NCI-H1694 (cell line): ENCODE measurements around the gene LSMEM2.
A peak's percentile ranks its signal among the peaks of the same experiment; 100 is the strongest.
"Not testable (repeated sequence)": the region's sequence is repeated elsewhere in the genome, so short reads cannot be mapped to it uniquely, and the experiment has no call there.

Experiments used
- DNase-seq: peaks from one replicate; lab custom pipeline; 2025; lab: John Stamatoyannopoulos, UW

The LSMEM2 gene

DNA sequence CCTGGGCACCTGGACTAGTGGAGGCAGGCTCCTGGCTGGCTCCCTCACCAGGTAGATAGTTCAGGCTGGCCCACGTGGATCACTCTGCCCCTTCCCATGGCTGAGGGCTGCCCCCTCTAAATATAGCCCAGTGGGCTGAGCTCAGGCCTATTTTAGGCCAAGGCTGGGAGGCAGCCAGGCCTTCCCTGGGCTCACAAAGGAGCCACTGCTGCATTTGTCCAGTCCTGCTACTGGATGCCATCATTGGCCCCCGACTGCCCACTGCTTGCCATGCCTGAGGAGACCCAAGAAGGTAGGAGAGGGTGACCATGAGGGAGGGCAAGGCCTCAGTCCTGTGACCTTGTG lies at the start of gene LSMEM2:
Gene LSMEM2, plus strand, starts transcription at position 208 of the 345 bp plus-strand sequence. Its CDS starts 27 bp downstream, at position 235.
- no peak for DNase-seq

DNA sequence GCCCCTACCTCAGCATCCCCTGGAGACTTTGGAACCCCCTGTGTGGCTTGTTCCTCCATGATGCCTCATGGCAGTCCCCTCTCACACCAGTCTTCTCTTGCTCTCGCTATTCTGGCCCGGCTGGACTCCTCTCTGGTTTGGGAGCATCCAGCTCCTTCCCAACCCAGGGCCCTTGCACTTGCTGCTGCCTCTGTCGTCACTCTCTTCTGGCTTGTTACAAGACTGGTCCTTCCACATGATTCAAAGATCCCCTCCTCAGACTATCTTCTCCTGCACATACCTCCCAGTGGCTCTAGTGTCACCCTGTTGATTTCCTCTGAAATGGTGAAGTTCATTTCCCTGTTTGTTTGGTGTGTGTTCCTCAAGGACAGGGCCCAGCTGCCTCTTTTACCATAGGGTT lies 49.4 kb upstream of the LSMEM2 start:
- DNase-seq: no peak

DNA sequence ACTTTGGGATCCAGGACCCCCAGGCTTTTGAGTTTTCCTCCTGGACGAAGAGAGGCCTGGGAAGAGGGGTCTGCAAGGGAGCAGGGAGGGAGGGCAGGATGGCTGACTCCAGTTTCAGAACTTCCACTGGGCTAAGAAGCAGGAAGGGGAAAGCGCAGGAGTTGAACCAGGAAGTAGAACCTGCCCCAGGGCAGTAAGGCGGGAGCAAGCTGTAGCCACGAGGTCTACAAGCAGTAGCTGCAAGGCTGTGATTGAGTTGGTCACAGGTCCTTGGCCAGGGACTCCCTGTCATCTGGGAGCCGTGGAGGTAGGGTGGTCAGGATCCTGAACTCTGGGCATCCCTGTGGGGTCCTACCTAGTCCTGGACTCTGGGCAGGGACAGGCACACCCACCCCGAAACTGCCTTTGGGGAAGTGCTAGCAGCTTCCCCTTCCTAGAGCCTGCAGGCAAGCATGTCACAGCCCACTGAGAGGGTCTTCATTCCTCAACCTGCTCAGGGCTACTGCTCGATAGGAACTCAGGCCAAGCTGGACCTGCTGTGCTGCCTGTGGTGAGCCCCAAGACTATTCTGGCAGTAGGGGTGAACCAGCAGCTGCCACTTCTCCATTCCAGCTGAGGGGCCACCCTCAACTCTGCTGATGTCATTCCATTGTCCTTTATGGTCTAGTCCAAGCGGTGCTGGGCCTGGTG lies 48.6 kb upstream of the LSMEM2 start:
- DNase-seq: no peak

DNA sequence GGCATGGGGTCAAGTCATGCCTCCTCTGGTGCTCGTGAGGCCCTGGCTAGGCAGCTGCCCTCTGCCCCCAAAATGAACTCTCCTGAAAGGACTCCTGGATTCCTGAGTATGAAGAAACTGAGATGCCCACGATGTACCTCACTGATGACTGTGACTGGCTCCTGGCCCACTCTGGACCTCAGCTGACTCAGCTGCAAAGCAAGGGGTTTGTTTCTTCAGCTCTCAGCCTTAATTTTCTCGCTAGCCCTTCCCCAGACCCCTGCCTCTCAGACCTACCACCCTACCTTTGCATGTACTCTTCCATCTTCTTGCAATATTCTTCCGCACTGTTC lies 48.1 kb upstream of the LSMEM2 start:
- DNase-seq: no peak

DNA sequence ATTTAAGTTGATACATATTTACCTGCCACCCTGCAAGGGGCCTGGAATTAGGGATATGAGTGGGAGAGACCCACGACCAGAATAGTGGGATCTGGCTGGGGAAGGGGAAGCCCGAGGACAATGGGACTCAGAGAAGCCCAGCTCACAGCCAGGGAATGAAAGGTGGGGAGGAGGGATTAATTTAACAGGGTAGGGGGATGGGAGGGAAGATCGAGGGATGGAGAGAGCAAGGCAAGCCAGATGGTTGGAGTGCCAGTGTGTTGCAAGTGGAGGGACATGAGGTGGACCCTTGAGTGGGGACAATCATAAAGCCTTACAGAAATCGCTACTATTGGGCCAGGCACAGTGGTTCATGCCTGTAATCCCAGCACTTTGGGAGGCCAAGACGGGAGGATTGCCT lies 47.3 kb upstream of the LSMEM2 start:
- DNase-seq: no peak

DNA sequence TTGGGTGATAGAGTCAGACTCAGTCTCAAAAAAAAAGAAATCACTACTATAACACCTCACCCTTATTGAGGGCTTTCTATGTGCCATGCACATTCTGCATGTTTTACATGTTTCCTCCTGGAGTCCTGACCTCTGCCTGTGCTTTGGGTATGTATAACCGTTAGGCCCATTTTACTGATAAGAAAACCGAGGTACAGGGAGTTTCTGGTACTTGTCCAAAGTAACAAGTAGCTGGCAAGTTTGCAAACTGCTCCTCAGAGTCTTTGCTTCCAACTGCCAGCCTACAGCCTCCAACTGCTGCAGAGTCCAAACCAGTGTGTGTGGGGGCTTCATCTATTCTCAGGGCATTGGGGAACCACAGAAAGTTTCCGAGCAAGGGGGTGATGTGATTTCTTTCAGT lies 46.6 kb upstream of the LSMEM2 start:
- DNase-seq: no peak

DNA sequence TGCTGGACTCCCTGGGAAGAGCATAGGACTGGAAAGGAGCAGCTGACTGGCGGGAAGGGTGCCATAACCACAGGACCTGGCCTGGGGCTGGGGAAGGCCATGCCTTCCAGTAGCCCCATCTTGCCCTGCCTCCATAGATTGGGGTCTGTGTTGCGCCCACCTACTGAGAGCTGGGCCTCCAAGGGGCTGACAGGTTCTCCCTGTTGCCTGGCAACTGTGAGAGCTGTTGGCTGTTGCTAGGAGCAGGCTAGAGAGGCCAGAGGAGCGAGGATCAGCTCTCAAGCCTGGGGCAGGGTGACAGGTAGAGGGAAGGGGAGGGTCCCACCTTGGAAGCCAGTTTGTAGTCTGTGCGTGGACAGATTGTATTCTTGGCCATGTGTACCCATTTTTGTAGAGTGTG lies 45.7 kb upstream of the LSMEM2 start:
- DNase-seq: no peak

DNA sequence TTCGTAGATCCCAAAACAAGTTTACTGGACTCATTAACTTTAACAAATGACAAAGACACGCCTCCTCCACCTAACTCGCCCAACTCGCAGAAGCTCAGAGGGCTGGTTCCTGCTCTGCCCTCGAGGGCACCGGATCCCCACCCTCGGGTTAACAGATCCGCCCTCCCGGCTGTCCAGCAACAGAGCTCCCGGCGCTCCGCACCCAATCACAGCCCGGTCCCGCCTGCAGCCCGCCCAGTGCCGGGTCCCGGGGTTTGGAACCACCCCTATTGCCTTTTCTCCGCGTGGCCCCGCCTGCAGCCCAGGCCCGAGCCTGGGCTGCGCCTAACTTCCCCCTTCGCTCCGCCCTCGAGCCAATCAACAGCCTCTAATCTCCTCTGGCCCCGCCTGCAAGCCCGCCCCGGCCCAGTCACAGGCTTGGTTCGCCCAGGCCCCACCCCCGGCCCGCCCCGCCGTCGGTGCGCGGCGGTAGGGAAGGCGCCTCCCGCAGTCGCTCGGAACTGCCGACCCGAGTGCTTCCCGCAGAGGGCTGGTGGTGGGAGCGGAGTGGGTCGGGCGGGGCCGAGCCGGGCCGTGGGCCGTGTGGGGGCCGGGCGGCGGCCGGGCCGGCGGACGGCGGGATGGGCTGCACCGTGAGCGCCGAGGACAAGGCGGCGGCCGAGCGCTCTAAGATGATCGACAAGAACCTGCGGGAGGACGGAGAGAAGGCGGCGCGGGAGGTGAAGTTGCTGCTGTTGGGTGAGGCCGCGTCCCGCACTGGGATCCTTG lies 43.0 kb upstream of the LSMEM2 start, which contains the start of gene GNAI2:
Gene GNAI2, plus strand, starts transcription at position 489 of the 768 bp plus-strand sequence. Its CDS starts 132 bp downstream, at position 621.
- peak; percentile 63 for DNase-seq

DNA sequence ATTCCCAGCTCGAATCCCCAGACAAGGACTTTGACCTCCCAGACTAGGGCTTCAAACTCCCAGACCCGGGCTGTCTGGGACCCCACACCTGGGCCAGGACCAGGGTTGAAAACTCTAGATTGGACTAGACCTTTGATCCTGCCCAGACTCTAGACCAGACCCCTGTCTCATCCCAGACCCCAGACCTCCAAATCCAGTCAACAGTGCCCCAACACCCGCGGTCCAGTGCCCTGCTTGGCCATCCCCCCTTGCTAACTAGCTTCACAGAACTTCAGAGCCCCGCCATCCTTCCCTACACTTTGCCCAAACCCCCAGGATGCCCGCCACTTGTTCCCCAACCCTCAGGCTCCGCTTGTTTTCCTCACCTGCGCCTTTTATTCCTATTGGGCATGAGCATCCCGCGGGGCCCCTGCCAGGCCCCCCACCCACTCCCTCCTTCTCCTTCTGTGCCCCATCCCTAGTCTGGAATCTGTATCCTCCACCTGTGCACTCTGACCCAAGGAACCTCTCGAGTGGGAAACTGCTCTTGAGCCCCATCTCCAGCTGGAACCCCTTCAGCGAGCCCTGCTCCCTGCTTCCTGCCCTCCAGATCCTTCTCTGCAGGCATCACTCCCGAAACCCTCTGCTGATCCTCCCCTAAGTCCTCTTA lies 42.3 kb upstream of the LSMEM2 start:
- no peak for DNase-seq

DNA sequence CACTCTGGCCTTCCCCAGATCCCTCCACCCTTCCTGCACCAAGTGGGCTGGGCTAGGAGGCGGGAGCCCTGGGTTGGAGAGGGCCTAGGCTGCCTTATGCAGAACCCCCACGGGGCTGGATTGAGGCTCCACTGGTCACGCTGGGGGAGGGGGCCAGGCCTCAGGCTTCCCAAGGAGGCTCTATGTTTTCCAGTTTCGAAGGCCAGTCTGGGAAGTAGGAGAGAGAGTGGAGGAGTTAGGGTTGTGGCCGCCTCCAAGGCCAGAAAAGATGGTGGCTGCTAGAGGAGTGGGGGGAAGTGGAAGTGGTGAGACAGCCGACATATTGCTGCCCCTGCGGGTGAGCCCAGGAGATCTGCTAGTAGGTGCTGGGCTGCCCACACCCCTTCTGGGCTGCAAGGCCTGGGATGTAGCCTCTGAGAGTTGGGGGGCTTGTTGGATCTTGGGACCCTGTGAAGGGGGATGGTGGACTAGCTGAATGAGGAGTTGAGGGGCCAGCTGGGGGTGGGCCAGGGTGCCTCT lies 41.7 kb upstream of the LSMEM2 start:
- DNase-seq: no peak

DNA sequence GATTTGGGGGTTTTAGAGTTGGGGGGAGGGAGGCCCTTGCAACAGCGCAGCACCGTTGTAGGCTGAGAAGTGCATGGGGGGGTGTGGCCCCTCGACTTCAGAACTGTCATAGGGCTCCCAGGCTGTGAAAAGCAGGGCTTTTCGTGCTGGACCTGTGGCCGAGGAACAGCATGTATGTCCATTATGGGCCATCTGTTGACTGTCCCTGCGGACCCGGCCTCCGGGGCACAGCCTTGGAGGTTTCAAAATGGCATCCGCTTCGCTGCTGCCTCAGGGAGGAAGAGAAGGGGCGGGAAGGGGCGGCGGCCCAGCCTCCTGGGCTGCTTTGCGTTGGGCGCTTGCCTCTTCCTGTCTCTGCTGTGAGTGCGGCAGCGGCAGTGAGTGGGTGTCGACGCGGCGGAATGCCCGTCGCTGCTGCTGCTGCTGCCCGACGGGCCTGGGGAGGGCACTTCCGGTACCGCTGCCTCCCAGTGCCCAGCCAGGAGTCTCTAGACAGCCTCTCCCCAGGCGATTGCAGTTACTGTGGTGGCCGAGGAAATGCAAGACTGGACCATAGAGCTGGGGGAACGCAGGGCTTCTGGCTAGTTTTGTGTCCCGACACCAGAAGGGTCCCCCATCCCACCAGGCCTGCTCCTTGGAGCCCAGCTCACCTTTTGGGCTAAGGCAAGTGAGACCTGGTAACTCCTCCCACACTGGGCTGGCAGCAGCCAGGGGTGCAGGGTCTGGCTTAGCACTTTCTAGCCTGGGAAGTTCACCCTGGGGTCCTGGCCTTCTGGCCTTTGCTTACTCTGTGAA lies 40.9 kb upstream of the LSMEM2 start:
- DNase-seq: no peak

DNA sequence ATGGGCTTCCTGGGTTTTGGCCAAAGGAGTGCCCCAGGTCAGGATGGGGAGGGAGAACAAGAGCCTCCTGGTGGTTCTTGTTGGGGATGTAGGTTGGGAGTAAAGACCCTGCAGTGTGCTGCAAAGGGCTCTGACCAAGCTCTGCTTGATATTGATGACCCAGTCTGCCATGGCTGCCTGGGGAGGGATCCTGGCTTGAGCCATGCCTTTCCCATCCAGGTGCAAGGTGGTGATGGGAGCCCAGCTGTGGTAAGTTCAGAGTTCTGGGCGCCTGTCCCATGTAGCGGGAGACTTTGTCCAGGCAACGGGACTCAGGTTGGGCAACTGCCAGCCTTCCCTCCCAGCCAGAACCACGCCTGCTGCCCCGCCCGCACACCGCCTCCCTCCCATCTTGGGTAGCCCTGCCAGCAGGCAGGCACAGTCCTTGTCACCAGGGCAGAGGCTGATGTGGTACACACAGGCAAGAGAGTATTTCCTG lies 40.3 kb upstream of the LSMEM2 start:
- DNase-seq: no peak

DNA sequence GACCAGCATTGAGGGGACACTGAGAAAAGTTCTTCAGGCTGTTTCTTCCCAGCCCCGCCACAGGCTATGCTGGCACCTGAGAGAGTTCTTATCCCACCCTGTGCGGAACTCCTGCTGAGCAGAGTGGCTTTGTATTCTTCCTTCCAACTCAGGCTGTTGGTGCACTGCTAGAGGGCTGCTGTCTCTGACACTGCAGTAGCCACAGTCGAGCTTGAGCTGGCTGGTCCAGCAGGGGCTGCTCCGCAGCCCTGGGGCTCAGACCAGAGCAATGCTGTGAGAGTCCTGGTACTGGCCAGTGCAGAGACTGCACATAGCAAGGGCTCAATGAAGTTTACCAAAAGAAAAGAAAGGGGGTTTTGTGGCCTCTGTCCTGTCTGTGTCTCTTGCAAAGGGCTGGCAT lies 39.2 kb upstream of the LSMEM2 start:
- no peak for DNase-seq

DNA sequence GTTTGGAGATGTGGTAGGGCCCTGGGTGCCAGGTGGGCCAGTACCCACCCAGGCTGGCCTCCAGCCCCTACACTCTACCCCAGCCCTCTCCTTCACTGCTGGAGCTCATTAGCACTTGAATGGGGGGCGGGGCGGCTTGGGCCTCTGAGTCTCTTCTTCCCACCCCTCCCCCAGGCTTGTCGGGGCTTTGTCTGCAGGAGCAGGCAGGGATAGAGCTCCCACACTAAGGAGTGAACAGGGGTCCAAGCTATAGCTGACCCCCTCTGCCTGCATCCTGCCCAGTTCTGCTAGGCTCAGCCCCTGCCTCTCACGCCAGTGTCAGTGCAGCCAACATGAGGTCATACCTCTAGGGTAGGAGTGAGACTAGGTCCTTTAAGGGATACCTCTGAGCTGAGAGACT lies 37.7 kb upstream of the LSMEM2 start:
- no peak for DNase-seq

DNA sequence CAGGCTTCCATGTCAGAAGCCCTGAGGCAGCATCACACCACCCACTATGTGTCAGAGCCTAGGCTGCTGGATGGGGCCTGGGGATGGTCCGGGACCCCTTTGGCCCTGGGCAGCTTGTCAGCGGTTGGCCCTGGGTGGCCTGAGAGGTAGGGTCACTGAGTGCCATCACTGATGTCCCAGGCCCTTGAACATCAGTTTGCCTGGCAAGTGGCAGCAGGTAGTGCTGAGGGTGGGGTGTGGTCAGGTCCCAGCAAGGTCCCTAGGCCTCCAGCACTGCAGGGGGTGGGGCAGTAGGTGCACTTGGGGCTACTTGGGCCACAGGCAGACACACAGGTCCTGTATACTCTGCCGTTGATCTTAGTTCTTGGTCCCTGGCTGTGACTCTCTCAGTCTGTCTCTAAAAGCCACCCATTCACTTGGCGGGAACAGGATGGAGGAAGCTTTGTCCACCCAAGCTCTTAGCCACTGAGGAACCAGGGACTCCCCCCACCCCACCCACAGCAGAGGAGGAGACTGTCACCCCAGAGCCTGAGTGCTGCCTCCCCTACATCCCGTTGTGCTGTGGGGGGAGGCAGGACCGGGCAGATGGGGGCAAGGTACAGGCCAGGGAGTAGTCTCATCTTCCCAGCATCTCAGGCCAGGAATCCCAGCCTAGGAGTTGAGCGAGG lies 37.0 kb upstream of the LSMEM2 start:
- no peak for DNase-seq

DNA sequence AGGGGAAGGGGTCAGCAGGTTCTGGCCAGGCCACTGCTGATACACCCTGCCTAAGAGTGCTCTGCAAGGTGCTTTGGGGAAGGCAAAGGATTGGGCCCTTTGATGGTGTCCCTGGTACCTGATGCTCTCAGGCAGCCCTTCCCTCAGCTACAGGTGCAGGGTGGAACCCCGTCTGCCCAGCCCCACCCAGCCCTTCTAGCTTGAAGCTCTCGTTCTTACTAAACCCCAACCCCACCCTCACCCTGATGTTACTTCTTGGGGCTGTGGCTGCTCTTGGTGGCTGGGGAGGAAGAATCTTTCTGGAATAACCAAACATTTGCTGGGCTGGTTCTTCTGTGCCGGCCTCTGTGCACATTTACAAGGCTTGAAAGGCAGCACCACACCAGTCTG lies 36.5 kb upstream of the LSMEM2 start:
- no peak for DNase-seq

DNA sequence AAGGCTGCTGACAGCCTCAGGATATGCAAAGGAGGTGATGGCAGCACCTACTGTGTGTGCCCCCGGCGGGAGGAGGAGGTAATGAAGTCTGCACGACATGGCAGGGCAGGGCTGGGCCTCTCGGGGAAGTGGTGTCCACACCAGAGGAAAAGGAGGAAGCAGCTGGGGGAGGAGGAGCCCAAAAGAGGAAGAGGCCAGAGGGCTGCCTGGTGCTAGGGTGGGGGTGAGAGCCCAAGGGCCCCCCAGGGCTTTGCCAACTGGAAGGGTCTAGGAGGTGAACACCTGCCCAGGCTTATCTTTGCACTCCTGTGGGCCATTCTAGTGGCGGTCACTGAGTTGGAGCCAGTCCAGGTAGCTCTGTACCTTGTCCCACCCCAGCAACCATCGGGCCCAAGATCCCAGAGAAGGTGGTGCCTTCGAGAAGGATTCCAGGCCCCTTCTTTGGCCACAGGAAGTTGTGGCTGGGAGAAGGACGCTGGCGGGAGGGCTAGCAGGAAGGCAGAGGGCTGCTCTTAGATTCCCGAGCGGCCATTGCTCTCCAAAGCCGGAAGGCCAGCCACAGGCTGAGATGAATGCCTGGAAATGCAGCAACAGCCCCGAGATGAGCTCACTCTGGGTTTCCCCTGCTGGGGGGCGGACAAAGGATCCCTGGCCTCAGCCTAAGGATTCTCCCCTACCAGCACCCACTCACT lies 35.9 kb upstream of the LSMEM2 start:
- DNase-seq: no peak

DNA sequence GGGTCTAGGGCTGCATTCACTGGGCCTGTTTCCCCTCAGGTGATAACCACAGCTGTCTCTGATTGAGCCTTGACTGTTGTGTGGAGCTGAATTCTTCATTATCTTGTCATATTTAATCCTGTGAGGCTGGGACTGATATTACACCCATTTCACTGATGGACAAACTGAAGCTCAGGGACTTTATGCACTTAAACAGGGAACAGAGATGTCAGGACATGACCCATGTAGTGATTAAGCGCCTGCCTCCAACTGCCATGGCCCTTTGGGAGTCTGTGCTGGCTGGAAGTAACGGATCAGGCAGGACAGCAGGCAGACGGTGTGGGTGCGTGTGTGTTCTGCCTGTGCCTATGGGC lies 35.4 kb upstream of the LSMEM2 start:
- no peak for DNase-seq

DNA sequence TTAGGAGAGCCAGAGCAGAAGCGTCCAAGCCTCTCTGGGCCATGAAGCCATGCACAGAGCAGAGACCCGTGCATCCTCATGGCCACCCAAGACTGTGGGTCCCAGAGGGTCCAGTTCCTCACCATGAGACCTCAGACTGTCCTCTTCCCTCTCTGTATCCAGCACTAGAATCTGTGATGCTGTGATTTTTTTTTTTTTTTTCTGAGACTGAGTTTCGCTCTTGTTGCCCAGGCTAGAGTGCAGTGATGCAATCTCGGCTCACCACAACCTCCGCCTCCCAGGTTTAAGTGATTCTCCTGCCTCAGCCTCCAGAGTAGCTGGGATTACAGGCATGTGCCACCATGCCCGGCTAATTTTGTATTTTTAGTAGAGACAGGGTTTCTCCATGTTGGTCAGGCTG lies 34.1 kb upstream of the LSMEM2 start:
- DNase-seq: not testable (repeated sequence)

DNA sequence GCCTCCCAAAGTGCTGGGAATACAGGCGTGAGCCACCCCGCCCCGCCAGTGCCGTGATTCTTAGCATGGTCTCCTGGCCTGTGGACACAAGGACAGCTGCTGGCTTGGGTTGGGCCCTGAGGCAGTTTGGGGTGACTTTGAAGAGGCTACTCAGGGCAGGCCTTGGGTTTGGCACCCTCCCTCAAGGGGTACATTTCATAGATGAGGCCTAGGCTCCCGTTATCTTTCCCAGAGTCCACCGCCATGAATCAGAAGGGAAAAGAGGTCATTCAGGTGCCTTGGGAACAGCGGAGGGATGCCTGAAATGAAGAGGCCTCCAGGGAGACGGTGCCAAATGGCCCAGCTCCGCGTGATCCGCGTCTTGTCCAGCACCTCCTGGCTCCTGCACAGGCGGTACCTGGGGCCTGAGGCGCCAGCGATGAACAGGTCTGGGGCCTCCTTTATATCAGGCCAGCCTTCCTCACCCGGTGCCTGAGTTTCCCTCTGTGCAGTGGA lies 33.6 kb upstream of the LSMEM2 start:
- no peak for DNase-seq
